HEK293 (cell line): ENCODE results near the gene CDC14A.

Experiments
- CTCF ChIA-PET: fragments of 350-600 bp; formaldehyde crosslinking; extraction: SDS; loops from one replicate; lab custom pipeline; 2021; ENCODE audit warnings: antibody characterized with exemption; lab: Yijun Ruan, JAX
- POLR2A ChIA-PET: fragments of 300-600 bp; formaldehyde crosslinking; extraction: SDS; loops from one replicate; lab custom pipeline; 2020; ENCODE audit warnings: antibody characterized with exemption, inconsistent platforms; lab: Yijun Ruan, JAX
- H3K27ac ChIP-seq: fragments of 200-500 bp; sonication (Bioruptor generic); 2 replicates; pipeline ENCODE4 v1.5.1; 2014; ENCODE audit warnings: low read depth, low read length, control low read depth, inconsistent platforms; ENCODE audit errors: extremely low read depth
- H3K36me3 ChIP-seq, 2 experiments: fragments of 200-500 bp in 1 of 2; sonication (Bioruptor generic) in 1 of 2; 1 replicate in 1 of 2; 2 replicates in 1 of 2; pipeline ENCODE4 v1.5.1; 2014 to 2017; ENCODE audit warnings: inconsistent platforms in 2 of 2, low read length in 2 of 2; ENCODE audit not compliant: control insufficient read depth in 2 of 2, insufficient read depth in 1 of 2
- H3K4me1 ChIP-seq: fragments of 200-500 bp; sonication (Bioruptor generic); 2 replicates; pipeline ENCODE4 v1.5.1; 2014; ENCODE audit warnings: mild to moderate bottlenecking, low read length, inconsistent platforms; ENCODE audit not compliant: control insufficient read depth, insufficient read depth
- H3K4me3 ChIP-seq: 2 replicates; pipeline ENCODE4 v1.5.1; 2011; ENCODE audit warnings: low read depth, mild to moderate bottlenecking, control low read depth, low read length, moderate library complexity
- H3K9me3 ChIP-seq: fragments of 200-500 bp; sonication (Bioruptor generic); 2 replicates; pipeline ENCODE4 v1.5.1; 2014; ENCODE audit warnings: low read depth, low read length, inconsistent platforms; ENCODE audit not compliant: control insufficient read depth, insufficient read depth
- EGR2 ChIP-seq: fragments of 450-650 bp; formaldehyde crosslinking; IDR thresholded peaks from 2 replicates; pipeline ENCODE4 v1.5.1; 2016; ENCODE audit warnings: low read depth, missing biosample characterization, missing genetic modification characterization
- HIC1 ChIP-seq: fragments of 450-650 bp; formaldehyde crosslinking; IDR thresholded peaks from 2 replicates; pipeline ENCODE4 v1.5.1; 2016; ENCODE audit warnings: missing biosample characterization, missing genetic modification characterization
- PRDM4 ChIP-seq: fragments of 450-650 bp; formaldehyde crosslinking; IDR thresholded peaks from 2 replicates; pipeline ENCODE4 v1.5.1; 2017; ENCODE audit warnings: missing biosample characterization, missing genetic modification characterization
- REPIN1 ChIP-seq: fragments of 450-650 bp; formaldehyde crosslinking; IDR thresholded peaks from 2 replicates; pipeline ENCODE4 v1.5.1; 2017; ENCODE audit warnings: missing biosample characterization, missing genetic modification characterization, low read depth
- SCRT2 ChIP-seq: fragments of 450-650 bp; formaldehyde crosslinking; IDR thresholded peaks from 2 replicates; pipeline ENCODE4 v1.5.1; 2016; ENCODE audit warnings: missing biosample characterization, missing genetic modification characterization
- SP7 ChIP-seq: fragments of 450-650 bp; formaldehyde crosslinking; IDR thresholded peaks from 2 replicates; pipeline ENCODE4 v1.5.1; 2016; ENCODE audit warnings: missing biosample characterization, missing genetic modification characterization
- TCF7L2 ChIP-seq: IDR thresholded peaks from 2 replicates; pipeline ENCODE4 v1.6.1; 2011; ENCODE audit warnings: low read depth, mild to moderate bottlenecking, inconsistent platforms, low read length, moderate library complexity, borderline replicate concordance
- WT1 ChIP-seq: fragments of 450-650 bp; formaldehyde crosslinking; IDR thresholded peaks from 2 replicates; pipeline ENCODE4 v1.5.1; 2016; ENCODE audit warnings: missing biosample characterization, missing genetic modification characterization
- ZNF157 ChIP-seq: fragments of 450-650 bp; formaldehyde crosslinking; IDR thresholded peaks from 2 replicates; pipeline ENCODE4 v1.5.1; 2016; ENCODE audit warnings: missing biosample characterization, missing genetic modification characterization
- ZNF274 ChIP-seq, 2 experiments: fragments of 200-500 bp in 1 of 2; fragments of 450-650 bp in 1 of 2; sonication (Bioruptor generic) in 1 of 2; formaldehyde crosslinking in 1 of 2; IDR thresholded peaks; 2 replicates each; pipeline versions ENCODE4 v1.5.1 to v1.6.1; 2014 to 2016; ENCODE audit warnings: borderline replicate concordance in 1 of 2, inconsistent platforms in 1 of 2, low read length in 1 of 2, missing biosample characterization in 1 of 2, missing genetic modification characterization in 1 of 2
- ZNF354C ChIP-seq: fragments of 450-650 bp; formaldehyde crosslinking; IDR thresholded peaks from 2 replicates; pipeline ENCODE4 v1.5.1; 2016; ENCODE audit warnings: missing biosample characterization, missing genetic modification characterization, low read depth, borderline replicate concordance
- ZNF423 ChIP-seq: fragments of 450-650 bp; formaldehyde crosslinking; IDR thresholded peaks from 2 replicates; pipeline ENCODE4 v1.5.1; 2016; ENCODE audit warnings: missing biosample characterization, missing genetic modification characterization
- ZNF529 ChIP-seq: fragments of 450-650 bp; formaldehyde crosslinking; IDR thresholded peaks from 2 replicates; pipeline ENCODE4 v1.5.1; 2017; ENCODE audit warnings: missing genetic modification characterization, missing biosample characterization; ENCODE audit not compliant: insufficient replicate concordance
- ZNF530 ChIP-seq: fragments of 450-650 bp; formaldehyde crosslinking; IDR thresholded peaks from 2 replicates; pipeline ENCODE4 v1.5.1; 2016; ENCODE audit warnings: low read depth, missing biosample characterization, missing genetic modification characterization
- ZNF571 ChIP-seq: fragments of 450-650 bp; formaldehyde crosslinking; IDR thresholded peaks from 2 replicates; pipeline ENCODE4 v1.5.0; 2017; ENCODE audit warnings: missing biosample characterization, missing genetic modification characterization
- ZNF580 ChIP-seq: fragments of 450-650 bp; formaldehyde crosslinking; IDR thresholded peaks from 2 replicates; pipeline ENCODE4 v1.5.1; 2016; ENCODE audit warnings: missing biosample characterization, missing genetic modification characterization
- ZNF624 ChIP-seq: fragments of 450-650 bp; formaldehyde crosslinking; IDR thresholded peaks from 2 replicates; pipeline ENCODE4 v1.5.1; 2017; ENCODE audit warnings: missing biosample characterization, missing genetic modification characterization
- ZNF692 ChIP-seq: fragments of 450-650 bp; formaldehyde crosslinking; IDR thresholded peaks from 2 replicates; pipeline ENCODE4 v1.5.1; 2016; ENCODE audit warnings: missing biosample characterization, missing genetic modification characterization
- ZNF837 ChIP-seq: fragments of 450-650 bp; formaldehyde crosslinking; IDR thresholded peaks from 2 replicates; pipeline ENCODE4 v1.5.1; 2016; ENCODE audit warnings: missing biosample characterization, missing genetic modification characterization
- ZSCAN5A ChIP-seq: fragments of 450-650 bp; formaldehyde crosslinking; IDR thresholded peaks from 2 replicates; pipeline ENCODE4 v1.5.1; 2016; ENCODE audit warnings: missing biosample characterization, missing genetic modification characterization
- TF ChIP-seq, protein P1 (sequence below): fragments of 450-650 bp; formaldehyde crosslinking; IDR thresholded peaks from 2 replicates; pipeline ENCODE4 v1.5.1; 2016; ENCODE audit warnings: missing biosample characterization, missing genetic modification characterization
- TF ChIP-seq, protein P2 (sequence below): fragments of 450-650 bp; formaldehyde crosslinking; IDR thresholded peaks from 2 replicates; pipeline ENCODE4 v1.5.1; 2016; ENCODE audit warnings: missing biosample characterization, missing genetic modification characterization

CDC14A gene

GRCh38 chr1:100414693-100415497 lies 62.6 kb downstream of the CDC14A start (continued):
- TF ChIP-seq PRDM4 (no peak), HIC1 (tag by site-specific recombination) (no peak), ZNF423 (no peak), ZNF157 (tag by site-specific recombination) (no peak), ZNF580 (no peak), ZNF274 (IDR thresholded peaks at IDR 0.05; ENCODE audit: low read length) (no peak), ZNF274 (tag by site-specific recombination; IDR thresholded peaks at IDR 0.05; ENCODE audit: borderline replicate concordance) (no peak), ZSCAN5A (tag by site-specific recombination) (no peak)
- TF ChIP-seq, protein P1, sequence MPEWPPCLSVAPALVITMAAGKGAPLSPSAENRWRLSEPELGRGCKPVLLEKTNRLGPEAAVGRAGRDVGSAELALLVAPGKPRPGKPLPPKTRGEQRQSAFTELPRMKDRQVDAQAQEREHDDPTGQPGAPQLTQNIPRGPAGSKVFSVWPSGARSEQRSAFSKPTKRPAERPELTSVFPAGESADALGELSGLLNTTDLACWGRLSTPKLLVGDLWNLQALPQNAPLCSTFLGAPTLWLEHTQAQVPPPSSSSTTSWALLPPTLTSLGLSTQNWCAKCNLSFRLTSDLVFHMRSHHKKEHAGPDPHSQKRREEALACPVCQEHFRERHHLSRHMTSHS (tag by site-specific recombination), result no peak
- TF ChIP-seq, protein P2, sequence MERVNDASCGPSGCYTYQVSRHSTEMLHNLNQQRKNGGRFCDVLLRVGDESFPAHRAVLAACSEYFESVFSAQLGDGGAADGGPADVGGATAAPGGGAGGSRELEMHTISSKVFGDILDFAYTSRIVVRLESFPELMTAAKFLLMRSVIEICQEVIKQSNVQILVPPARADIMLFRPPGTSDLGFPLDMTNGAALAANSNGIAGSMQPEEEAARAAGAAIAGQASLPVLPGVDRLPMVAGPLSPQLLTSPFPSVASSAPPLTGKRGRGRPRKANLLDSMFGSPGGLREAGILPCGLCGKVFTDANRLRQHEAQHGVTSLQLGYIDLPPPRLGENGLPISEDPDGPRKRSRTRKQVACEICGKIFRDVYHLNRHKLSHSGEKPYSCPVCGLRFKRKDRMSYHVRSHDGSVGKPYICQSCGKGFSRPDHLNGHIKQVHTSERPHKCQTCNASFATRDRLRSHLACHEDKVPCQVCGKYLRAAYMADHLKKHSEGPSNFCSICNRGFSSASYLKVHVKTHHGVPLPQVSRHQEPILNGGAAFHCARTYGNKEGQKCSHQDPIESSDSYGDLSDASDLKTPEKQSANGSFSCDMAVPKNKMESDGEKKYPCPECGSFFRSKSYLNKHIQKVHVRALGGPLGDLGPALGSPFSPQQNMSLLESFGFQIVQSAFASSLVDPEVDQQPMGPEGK (tag by site-specific recombination), result no peak

GRCh38 chr1:100415498-100415778 lies 63.1 kb downstream of the CDC14A start:
- TF ChIP-seq TCF7L2 (no peak), ZNF837 (tag by site-specific recombination) (no peak), WT1 (tag by site-specific recombination) (no peak), ZNF354C (tag by site-specific recombination) (no peak), EGR2 (tag by site-specific recombination) (no peak), ZNF624 (tag by site-specific recombination) (no peak), ZNF529 (no peak), SP7 (tag by site-specific recombination) (no peak), REPIN1 (tag by site-specific recombination) (no peak), ZNF157 (tag by site-specific recombination) (no peak), ZNF571 (tag by site-specific recombination) (no peak), SCRT2 (tag by site-specific recombination) (no peak), ZNF692 (tag by site-specific recombination) (no peak), ZNF530 (tag by site-specific recombination) (no peak)
- Histone ChIP-seq H3K4me3 (no peak overlapping the region), H3K4me1 (no peaks in the 10 kb centered on the region), H3K36me3 (no peaks in the 10 kb centered on the region), H3K9me3 (no peaks in the 10 kb centered on the region), H3K27ac (no peak overlapping the region)
- ChIA-PET POLR2A (no interaction called here), CTCF (no interaction called here)
